Brain microvascular endothelial cell (primary cell): Measurements from ENCODE around the gene DYNC1I2.

Source experiments
- DNase-seq: peaks from one replicate; pipeline ENCODE4 v3.0.0-alpha.2; 2020
- H3K27ac ChIP-seq: fragments of 250-450 bp; sonication (Bioruptor Pico); 2 replicates; pipeline ENCODE4 v1.5.1; 2020; ENCODE audit warnings: mild to moderate bottlenecking, moderate library complexity
- H3K27me3 ChIP-seq: fragments of 250-450 bp; sonication (Bioruptor Pico); replicated peaks from 2 replicates; pipeline ENCODE4 v1.5.1; 2020; ENCODE audit warnings: mild to moderate bottlenecking
- H3K36me3 ChIP-seq: fragments of 250-450 bp; sonication (Bioruptor Pico); replicated peaks from 2 replicates; pipeline ENCODE4 v1.5.1; 2020; ENCODE audit warnings: mild to moderate bottlenecking
- H3K4me3 ChIP-seq: 2 replicates; pipeline ENCODE4 v1.5.1; 2011; ENCODE audit warnings: low read depth, mild to moderate bottlenecking, control low read depth, low read length, moderate library complexity
- in situ Hi-C: cut with HindIII; loops from 2 replicates; pipeline ENCODE4 v1.10.0; 2017; ENCODE audit warnings: low sequenced_read_pairs, low pct_ligation_motif_present
- TF ChIP-seq, protein P1 (sequence below): IDR thresholded peaks from 2 replicates; pipeline ENCODE4 v1.5.1; 2011; ENCODE audit warnings: low read depth, mild to moderate bottlenecking, moderate library complexity, low read length, control low read depth, inconsistent platforms; ENCODE audit errors: missing control alignments

Gene DYNC1I2

GRCh38 chr2:171788316-171788993, 101.2 kb downstream of the DYNC1I2 start:
- in situ Hi-C loops, result no loop called here
- peaks cover 28% of the 10 kb centered on the region for H3K36me3 ChIP-seq

GRCh38 chr2:171789956-171790355, 102.7 kb downstream of the DYNC1I2 start:
- Histone ChIP-seq H3K27me3 (no peaks in the 10 kb centered on the region), H3K27ac (no peak overlapping the region), H3K36me3 (peaks cover 20% of the 10 kb centered on the region), H3K4me3 (no peak overlapping the region)
- no peak for DNase-seq
- in situ Hi-C loops, result no loop called here
- TF ChIP-seq, protein P1, sequence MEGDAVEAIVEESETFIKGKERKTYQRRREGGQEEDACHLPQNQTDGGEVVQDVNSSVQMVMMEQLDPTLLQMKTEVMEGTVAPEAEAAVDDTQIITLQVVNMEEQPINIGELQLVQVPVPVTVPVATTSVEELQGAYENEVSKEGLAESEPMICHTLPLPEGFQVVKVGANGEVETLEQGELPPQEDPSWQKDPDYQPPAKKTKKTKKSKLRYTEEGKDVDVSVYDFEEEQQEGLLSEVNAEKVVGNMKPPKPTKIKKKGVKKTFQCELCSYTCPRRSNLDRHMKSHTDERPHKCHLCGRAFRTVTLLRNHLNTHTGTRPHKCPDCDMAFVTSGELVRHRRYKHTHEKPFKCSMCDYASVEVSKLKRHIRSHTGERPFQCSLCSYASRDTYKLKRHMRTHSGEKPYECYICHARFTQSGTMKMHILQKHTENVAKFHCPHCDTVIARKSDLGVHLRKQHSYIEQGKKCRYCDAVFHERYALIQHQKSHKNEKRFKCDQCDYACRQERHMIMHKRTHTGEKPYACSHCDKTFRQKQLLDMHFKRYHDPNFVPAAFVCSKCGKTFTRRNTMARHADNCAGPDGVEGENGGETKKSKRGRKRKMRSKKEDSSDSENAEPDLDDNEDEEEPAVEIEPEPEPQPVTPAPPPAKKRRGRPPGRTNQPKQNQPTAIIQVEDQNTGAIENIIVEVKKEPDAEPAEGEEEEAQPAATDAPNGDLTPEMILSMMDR, result no peak

More at GRCh38 chr2:171788316-171788993, 101.2 kb downstream of the DYNC1I2 start:
- DNase-seq, result no peak
- Histone ChIP-seq H3K27ac (no peak overlapping the region), H3K27me3 (no peaks in the 10 kb centered on the region), H3K4me3 (no peak overlapping the region)
- TF ChIP-seq, protein P1, result no peak

DNA sequence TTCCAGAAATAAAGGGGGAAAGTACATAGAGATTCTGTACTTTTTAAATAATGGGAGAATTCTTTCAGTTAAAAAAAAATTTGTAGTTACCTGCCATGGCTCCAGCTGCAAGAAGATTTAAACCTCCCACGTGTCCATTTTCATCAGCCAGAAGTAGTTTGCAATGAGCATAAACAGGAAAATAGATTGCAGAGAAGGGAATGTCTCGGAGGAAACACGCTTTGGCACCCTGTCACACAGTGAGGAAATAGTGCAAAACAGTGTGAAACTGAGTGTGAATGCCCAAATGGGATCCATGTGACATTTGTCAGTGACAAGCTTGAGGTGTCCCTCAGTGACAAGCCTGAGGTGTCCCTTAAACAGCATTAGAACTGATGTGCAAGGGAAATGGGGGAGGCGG, 104.1 kb downstream of the DYNC1I2 start:
- peaks cover 12% of the 10 kb centered on the region for H3K36me3 ChIP-seq

GRCh38 chr2:171792157-171792556, 104.9 kb downstream of the DYNC1I2 start:
- H3K36me3 ChIP-seq, result peaks cover 12% of the 10 kb centered on the region
- in situ Hi-C loops, result no loop called here

More for the DNA sequence above, 104.1 kb downstream of the DYNC1I2 start:
- in situ Hi-C loops, result no loop called here
- H3K4me3 ChIP-seq, result no peak overlapping the region
- no peaks in the 10 kb centered on the region for H3K27me3 ChIP-seq
- TF ChIP-seq, protein P1, result no peak
- no peak overlapping the region for H3K27ac ChIP-seq
- DNase-seq, result no peak

DNA sequence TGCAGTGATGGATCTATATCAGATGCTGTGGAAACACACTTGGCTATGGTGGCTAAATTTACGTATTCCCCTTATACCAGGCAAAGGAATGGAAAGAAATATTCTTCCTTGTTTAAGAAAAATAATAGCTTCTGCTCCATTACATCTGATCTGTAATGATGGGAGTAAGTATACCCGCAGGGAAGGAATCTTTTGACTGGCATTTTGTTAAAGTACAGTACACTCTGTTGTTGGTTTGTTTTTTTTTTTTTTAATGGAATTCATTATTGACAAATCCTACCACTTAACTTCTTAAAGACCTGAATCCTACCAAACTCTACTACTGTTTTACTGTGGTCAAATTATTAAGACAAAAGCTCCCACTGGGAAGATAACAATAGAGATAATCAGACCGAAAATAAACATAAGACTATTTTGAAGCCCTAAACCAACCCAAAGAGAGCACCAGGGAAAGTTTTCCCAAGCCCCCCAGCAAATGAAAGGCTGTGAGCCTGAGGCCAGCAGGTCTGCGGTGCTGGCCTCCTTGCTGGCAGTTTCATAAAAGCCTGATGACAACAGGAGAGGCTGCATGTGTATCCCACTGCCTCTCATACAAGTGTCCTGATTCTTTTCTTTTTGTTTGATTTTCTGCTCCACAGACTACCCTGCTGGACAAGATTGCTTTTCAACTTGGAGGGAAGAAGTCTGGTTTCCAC, 105.8 kb downstream of the DYNC1I2 start:
- TF ChIP-seq, protein P1, result no peak
- Histone ChIP-seq H3K27me3 (no peaks in the 10 kb centered on the region), H3K36me3 (peaks cover 7% of the 10 kb centered on the region), H3K27ac (no peak overlapping the region), H3K4me3 (no peak overlapping the region)
- in situ Hi-C loops, result no loop called here
- DNase-seq, result no peak

More at GRCh38 chr2:171792157-171792556, 104.9 kb downstream of the DYNC1I2 start:
- Histone ChIP-seq H3K27ac (no peak overlapping the region), H3K4me3 (no peak overlapping the region), H3K27me3 (no peaks in the 10 kb centered on the region)
- TF ChIP-seq, protein P1, result no peak
- DNase-seq, result no peak
